Measurements from ENCODE around the gene ERVFRD-1.

DNA sequence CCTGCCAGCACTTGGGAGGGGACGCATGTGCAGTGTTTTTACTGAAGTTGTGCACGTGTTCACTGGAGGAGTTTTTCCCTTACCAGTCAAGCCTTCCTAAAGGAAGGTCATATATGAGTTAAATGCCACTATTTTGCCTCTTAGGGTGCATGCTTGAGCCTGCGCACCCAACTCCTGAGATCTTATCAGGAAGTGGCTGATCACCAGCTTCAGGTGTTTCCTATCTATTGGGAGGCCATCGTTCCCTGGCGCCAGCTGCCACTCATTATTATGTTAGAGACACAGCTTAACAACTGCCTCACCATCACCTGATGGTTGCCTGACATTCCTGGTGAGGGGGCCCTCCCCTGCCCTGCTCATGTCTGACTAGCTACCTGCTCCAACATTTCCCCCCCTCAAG, 8.5 kb downstream of the ERVFRD-1 start:
- TF ChIP-seq EZH2phosphoT487 (IDR thresholded peaks at IDR 0.05; ENCODE audit: low read length) = no peak
- TF ChIP-seq, protein P1, sequence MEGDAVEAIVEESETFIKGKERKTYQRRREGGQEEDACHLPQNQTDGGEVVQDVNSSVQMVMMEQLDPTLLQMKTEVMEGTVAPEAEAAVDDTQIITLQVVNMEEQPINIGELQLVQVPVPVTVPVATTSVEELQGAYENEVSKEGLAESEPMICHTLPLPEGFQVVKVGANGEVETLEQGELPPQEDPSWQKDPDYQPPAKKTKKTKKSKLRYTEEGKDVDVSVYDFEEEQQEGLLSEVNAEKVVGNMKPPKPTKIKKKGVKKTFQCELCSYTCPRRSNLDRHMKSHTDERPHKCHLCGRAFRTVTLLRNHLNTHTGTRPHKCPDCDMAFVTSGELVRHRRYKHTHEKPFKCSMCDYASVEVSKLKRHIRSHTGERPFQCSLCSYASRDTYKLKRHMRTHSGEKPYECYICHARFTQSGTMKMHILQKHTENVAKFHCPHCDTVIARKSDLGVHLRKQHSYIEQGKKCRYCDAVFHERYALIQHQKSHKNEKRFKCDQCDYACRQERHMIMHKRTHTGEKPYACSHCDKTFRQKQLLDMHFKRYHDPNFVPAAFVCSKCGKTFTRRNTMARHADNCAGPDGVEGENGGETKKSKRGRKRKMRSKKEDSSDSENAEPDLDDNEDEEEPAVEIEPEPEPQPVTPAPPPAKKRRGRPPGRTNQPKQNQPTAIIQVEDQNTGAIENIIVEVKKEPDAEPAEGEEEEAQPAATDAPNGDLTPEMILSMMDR (IDR thresholded peaks at IDR 0.05; ENCODE audit: low read length) = no peak
- no peak for TF ChIP-seq EZH2 (optimal IDR thresholded peaks at IDR 0.05; ENCODE audit: low read depth, low read length)

Data from MM.1S (cell line).